Activated gamma-delta T cell (primary cell): ENCODE data around the gene FAM89B.
A peak's percentile ranks its signal among the peaks of the same experiment; 100 is the strongest.
"Not testable (repeated sequence)": the region's sequence is repeated elsewhere in the genome, so short reads cannot be mapped to it uniquely, and the experiment has no call there.

Source experiments
- DNase-seq: peaks from one replicate; lab custom pipeline; 2025; lab: John Stamatoyannopoulos, UW
- total RNA-seq, 2 donors: gene quantifications; one replicate each; lab custom pipeline; 2026; lab: John Stamatoyannopoulos, UW

FAM89B gene
- total RNA-seq = 5.0 to 5.4 reads per million in 2 donors

- peak; percentile 64 for DNase-seq
Observed at GRCh38 chr11:65572356-65573051, at the start of gene FAM89B. Gene FAM89B (plus strand): TSS chr11:65572538. CDS start chr11:65572670, 132 bp downstream.

GRCh38 chr11:65522718-65523630 lies 49.4 kb upstream of the FAM89B start:
- DNase-seq = not testable (repeated sequence)

- not testable (repeated sequence) for DNase-seq
Observed at GRCh38 chr11:65523631-65523968, 48.7 kb upstream of the FAM89B start.

- DNase-seq = no peak
Observed at GRCh38 chr11:65524014-65524740, 48.2 kb upstream of the FAM89B start.

GRCh38 chr11:65524741-65525545 lies 47.4 kb upstream of the FAM89B start, which contains the start of gene SCYL1:
Gene SCYL1 (plus strand): TSS chr11:65525083. CDS start chr11:65525154, 71 bp downstream.
- peak; percentile 74 for DNase-seq

- DNase-seq = no peak
Observed at GRCh38 chr11:65525546-65526480, 46.5 kb upstream of the FAM89B start.

GRCh38 chr11:65526744-65527143 lies 45.6 kb upstream of the FAM89B start:
- no peak for DNase-seq

- DNase-seq = no peak
Observed at GRCh38 chr11:65528819-65529350, 43.5 kb upstream of the FAM89B start.

- no peak for DNase-seq
Observed at GRCh38 chr11:65529475-65530156, 42.7 kb upstream of the FAM89B start.

- no peak for DNase-seq
Observed at GRCh38 chr11:65530157-65530496, 42.2 kb upstream of the FAM89B start.

GRCh38 chr11:65532388-65533064 lies 39.8 kb upstream of the FAM89B start:
- DNase-seq = no peak

GRCh38 chr11:65535102-65535501 lies 37.2 kb upstream of the FAM89B start:
- DNase-seq = no peak

GRCh38 chr11:65536412-65537295 lies 35.7 kb upstream of the FAM89B start:
- no peak for DNase-seq

GRCh38 chr11:65537296-65537597 lies 35.1 kb upstream of the FAM89B start:
- no peak for DNase-seq

GRCh38 chr11:65537620-65538231 lies 34.6 kb upstream of the FAM89B start:
- DNase-seq = no peak

GRCh38 chr11:65538232-65538914 lies 34.0 kb upstream of the FAM89B start:
- no peak for DNase-seq
